NT2/D1 (cell line): Measurements from ENCODE around the gene PAQR3.

Experiments used
- SUZ12 ChIP-seq: IDR thresholded peaks from 2 replicates; pipeline ENCODE4 v1.6.1; 2011; ENCODE audit not compliant: insufficient read length, insufficient read depth; ENCODE audit errors: extremely low read depth
- YY1 ChIP-seq: IDR thresholded peaks from 2 replicates; pipeline ENCODE4 v1.6.1; 2011; ENCODE audit not compliant: insufficient read length, insufficient read depth
- ZNF274 ChIP-seq: IDR thresholded peaks from 2 replicates; pipeline ENCODE4 v1.6.1; 2011; ENCODE audit warnings: mild to moderate bottlenecking, low read depth, low read length

DNA sequence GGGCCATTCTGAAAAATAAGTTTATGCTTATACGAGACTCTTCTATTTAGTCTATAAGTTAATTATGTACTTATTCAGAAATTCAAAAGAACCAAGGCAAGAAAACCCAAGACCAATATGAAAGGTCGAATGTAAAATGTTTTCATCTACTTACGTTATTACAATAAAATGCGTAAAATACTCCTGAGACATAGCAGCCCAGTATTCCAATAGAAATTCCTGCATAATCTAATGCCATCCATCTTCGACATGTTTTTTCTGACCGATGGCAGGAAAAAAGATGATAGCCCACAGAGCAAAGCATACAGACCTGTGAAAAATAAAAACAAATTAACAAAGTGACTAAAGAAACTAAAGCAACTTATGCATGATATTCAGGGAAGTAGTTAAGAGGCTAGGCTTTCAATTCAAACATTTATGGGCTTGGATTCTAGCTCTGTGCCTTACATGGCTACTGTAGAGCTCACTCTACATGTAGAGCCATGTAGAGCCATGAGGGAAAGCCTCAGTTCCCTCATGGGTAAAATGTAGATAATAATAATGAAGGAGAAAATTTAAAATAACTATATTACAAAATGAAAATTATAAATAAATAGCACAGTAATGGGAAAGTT is 9.1 kb downstream of the PAQR3 start:
- no peak for TF ChIP-seq YY1
- no peak for TF ChIP-seq SUZ12
- TF ChIP-seq ZNF274 = no peak
